ENCODE results near the gene STT3B.
A peak's percentile ranks its signal among the peaks of the same experiment; 100 is the strongest.

Gene STT3B

GRCh38 chr3:31521468-31521867, 11.3 kb upstream of the STT3B start:
- DNase-seq (ENCODE audit: low spot score) = no peak

GRCh38 chr3:31522152-31522551, 10.6 kb upstream of the STT3B start:
- peak; percentile 49 for DNase-seq (ENCODE audit: low spot score)

GRCh38 chr3:31523543-31523942, 9.2 kb upstream of the STT3B start:
- no peak for DNase-seq (ENCODE audit: low spot score)

GRCh38 chr3:31525532-31525931, 7.2 kb upstream of the STT3B start:
- DNase-seq (ENCODE audit: low spot score) = no peak

- DNase-seq (ENCODE audit: low spot score) = no peak
Measured at GRCh38 chr3:31529421-31529820, 3.3 kb upstream of the STT3B start.

- DNase-seq (ENCODE audit: low spot score) = no peak
Measured at GRCh38 chr3:31530039-31530959, 2.4 kb upstream of the STT3B start.

GRCh38 chr3:31530960-31531335, 1.8 kb upstream of the STT3B start:
- DNase-seq (ENCODE audit: low spot score) = no peak

GRCh38 chr3:31531452-31531991, 1.2 kb upstream of the STT3B start:
- no peak for DNase-seq (ENCODE audit: low spot score)

- DNase-seq (ENCODE audit: low spot score) = peak; percentile 99
Measured at GRCh38 chr3:31531992-31532586, 636 bp upstream of the STT3B start.

- DNase-seq (ENCODE audit: low spot score) = peak; percentile 42
Measured at GRCh38 chr3:31533169-31534064, 692 bp downstream of the STT3B start.

GRCh38 chr3:31534065-31534425, 1.3 kb downstream of the STT3B start:
- DNase-seq (ENCODE audit: low spot score) = peak; percentile 3

- no peak for DNase-seq (ENCODE audit: low spot score)
Measured at GRCh38 chr3:31536497-31536896, 3.8 kb downstream of the STT3B start.

- DNase-seq (ENCODE audit: low spot score) = no peak
Measured at GRCh38 chr3:31538801-31539200, 6.1 kb downstream of the STT3B start.

- DNase-seq (ENCODE audit: low spot score) = no peak
Measured at GRCh38 chr3:31539275-31539674, 6.5 kb downstream of the STT3B start.

- DNase-seq (ENCODE audit: low spot score) = no peak
Measured at GRCh38 chr3:31541089-31541488, 8.4 kb downstream of the STT3B start.

GRCh38 chr3:31542246-31542645, 9.5 kb downstream of the STT3B start:
- no peak for DNase-seq (ENCODE audit: low spot score)

- no peak for DNase-seq (ENCODE audit: low spot score)
Measured at GRCh38 chr3:31543375-31543774, 10.7 kb downstream of the STT3B start.

- no peak for DNase-seq (ENCODE audit: low spot score)
Measured at GRCh38 chr3:31544634-31545033, 11.9 kb downstream of the STT3B start.

GRCh38 chr3:31546162-31546561, 13.4 kb downstream of the STT3B start:
- DNase-seq (ENCODE audit: low spot score) = no peak

GRCh38 chr3:31546725-31547124, 14.0 kb downstream of the STT3B start:
- no peak for DNase-seq (ENCODE audit: low spot score)

GRCh38 chr3:31550452-31551251, 17.9 kb downstream of the STT3B start:
- peak; percentile 32 for DNase-seq (ENCODE audit: low spot score)
